IPS-NIHi11 (cell line): ENCODE measurements around the gene EXOC4.
"Not testable (repeated sequence)": the region's sequence is repeated elsewhere in the genome, so short reads cannot be mapped to it uniquely, and the experiment has no call there.

Experiments used
- DNase-seq: peaks from one replicate; pipeline ENCODE4 v3.0.0; 2012; ENCODE audit warnings: mixed read lengths, low spot score

Gene EXOC4

DNA sequence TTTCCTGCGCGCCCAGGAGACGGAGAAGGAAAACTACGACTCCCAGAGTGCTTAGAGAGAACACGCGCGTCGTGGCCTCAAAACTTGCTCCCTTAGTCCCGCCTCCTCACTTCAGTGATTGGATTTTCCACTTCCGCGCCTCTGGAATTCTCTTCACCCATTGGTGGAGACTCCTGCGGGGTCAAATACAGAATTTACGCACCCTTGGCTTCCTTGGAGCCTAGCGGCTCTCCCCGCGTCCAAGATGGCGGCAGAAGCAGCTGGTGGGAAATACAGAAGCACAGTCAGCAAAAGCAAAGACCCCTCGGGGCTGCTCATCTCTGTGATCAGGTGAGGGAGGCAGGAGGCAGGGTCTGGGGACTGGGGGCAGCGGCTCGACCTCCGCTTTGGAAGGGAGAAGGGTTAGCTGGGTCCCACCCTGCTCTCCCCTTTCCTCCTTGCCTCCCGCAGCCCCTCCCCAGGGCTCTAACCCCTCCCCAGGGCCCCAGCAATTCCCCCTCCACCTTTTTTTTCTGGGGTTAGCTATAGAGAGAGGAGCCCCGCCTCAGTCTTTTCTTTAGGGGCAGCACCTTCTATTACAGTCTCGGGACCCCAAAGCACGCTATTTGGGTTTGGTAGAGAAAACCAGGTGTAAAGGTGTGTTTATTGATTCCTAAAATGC lies at the start of gene EXOC4:
Gene EXOC4, plus strand, starts transcription at position 221 of the 661 bp plus-strand sequence.
- peak; percentile 93 for DNase-seq

DNA sequence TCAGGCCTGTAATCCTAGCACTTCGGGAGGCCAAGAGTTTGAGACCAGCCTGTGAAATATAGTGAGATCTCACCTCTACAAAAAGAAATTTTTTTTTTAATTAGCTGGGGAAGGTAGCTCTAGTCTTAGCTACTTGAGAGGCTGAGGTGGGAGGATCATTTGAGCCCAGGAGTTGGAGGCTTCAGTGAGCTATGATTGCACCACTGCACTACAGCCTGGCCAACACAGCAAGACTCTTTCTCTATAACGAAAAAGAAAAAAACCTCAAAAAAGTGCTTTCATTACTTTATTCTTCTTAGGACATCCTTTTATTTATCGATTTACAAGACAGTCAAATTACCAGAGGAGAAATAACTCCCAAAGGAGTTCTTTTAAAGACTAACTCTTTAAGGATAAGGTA lies 49.4 kb upstream of the EXOC4 start:
- DNase-seq, result no peak

DNA sequence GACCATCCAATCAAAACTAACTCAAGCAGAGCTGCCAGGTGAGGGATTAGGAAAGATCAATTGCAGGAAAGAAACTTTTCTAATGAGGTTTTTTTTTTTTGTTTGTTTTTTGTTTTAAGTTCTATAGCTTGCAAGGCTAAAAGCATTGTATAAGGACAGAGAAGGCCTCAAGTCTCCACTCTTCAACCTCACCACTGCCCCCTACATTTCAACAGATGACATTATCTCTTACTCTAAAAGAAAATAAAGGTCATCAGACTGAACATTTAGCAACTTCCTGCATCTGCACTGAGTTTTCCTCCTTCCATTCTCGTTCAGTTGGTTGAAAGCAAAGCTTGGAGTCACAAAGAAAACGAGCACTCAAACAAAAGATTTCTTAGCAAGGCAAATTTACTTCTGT lies 45.2 kb upstream of the EXOC4 start:
- DNase-seq, result no peak

DNA sequence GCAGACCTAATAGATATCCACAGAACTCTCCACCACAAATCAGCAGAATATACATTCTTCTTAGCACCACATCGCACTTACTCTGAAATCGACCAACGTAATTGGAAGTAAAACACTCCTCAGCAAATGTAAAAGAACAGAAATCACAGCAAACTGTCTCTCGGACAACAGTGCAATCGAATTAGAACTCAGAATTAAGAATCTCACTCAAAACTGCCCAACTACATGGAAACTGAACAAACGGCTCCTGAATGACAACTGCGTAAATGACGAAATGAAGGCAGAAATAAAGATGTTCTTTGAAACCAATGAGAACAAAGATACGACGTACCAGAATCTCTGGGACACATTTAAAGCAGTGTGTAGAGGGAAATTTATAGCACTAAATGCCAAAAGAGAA lies 42.1 kb upstream of the EXOC4 start:
- not testable (repeated sequence) for DNase-seq

DNA sequence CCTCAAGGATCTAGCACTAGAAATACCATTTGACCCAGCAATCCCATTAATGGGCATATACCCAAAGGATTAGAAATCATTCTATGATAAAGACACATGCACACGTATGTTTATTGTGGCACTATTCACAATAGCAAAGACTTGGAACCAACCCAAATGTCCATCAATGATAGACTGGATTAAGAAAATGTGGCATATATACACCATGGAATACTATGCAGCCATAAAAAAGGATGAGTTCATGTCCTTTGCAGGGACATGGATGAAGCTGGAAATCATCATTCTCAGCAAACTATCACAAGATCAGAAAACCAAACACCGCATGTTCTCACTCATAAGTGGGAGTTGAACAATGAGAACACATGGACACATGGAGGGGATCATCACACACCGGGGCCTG lies 39.1 kb upstream of the EXOC4 start:
- not testable (repeated sequence) for DNase-seq

DNA sequence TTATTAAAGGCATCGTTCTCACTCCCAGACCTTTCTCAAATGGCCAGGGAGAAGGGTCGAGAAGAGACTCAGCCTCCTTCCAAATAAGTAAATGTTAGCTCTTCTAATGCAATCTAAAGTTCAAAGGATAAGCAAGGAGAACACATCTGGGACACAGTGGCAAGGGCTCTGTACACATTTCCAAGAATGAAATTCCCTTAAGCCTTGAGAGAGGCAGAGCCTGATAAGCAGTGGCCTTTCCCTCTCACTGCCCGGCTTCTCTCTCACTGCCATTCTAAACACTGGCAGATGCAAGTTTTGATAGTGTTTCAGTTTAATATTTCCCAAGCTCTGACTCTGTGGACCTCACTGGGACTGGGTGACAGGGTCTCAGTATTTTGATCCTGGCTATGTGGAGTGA lies 35.1 kb upstream of the EXOC4 start:
- DNase-seq, result no peak

DNA sequence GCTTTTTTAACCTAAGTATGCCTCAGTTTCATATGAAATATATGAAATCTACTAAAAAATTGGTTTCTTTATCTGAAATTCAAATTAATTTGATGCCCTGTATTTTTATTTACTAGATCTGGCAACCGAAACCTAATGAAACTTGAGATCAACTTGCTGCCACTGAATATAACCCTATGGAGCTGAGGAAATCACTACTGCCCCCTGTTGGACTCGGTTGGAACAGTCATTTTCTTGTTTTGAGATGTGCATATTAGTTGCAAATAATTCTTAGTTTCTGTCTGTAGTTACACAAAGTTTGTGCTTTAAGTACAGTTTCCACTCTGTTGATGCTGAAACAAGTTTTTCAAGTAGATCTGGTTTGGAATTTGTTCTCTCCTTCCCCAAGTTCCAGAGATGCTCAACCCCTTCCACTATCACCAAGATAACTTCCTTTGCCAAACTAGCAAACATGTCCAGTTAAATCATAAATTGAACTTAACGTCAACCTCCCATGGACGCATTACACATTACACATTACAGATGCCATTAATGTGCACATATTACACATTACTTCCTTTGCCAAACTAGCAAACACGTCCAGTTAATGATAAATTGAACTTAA lies 22.2 kb upstream of the EXOC4 start:
- peak; percentile 70 for DNase-seq

DNA sequence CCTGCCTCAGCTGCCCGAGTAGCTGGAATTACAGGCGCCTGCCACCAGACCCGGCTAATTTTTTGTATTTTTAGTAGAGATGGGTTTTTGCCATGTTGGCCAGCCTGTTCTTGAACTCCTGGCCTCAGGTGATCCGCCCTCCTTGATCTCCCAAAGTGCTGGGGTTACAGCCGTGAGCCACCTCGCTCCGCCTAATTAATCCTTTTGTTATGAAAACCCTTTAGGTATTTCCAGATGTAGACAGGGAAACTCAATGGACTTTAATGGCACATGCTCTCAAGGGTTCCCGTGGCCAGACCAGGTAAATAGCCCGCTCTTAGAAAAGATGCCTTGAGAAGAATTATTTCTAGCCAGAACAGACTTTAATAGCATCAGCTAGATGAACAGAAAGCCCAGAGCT lies 19.7 kb upstream of the EXOC4 start:
- no peak for DNase-seq

DNA sequence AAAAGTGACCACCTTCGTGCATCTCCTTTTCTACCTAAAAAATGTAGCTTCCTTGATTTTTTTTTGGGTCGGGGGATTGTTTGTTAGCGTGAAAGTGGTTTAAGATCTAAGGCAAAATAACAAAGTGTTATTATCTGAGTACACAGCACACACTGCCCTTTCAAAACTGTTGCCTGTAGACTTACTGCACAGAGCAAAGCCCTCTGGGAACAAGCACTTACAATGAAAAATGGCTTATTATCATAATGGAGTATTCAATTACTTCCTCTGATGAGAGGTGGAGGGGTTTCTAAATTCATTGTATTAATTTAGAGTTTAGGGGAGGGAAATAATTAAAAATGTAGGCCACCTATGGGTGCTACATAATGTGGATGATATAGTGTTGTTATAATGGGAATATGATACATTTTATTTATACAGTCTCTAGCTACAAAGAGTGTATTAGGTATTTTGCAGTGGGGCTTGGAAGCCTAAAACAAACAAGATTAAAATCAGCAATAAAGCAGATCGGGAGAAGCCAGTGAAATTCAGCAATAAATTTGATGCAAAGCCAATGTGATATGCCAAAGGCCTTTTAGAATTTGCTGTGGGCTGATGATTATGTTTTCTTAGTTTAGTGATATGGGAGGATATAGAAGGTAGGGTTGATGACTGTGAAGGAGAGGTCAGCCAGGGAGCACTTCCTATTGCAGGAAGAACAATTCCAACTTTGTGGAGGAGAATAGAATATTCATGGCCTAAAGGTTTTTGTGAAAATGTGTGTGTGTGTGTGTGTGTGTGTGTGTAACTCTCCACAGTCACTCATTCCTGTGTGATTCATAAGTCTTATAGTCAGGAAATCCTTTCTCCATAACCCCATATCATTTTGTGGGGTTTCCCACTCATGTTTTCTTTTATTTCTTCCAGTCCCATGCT lies 17.7 kb upstream of the EXOC4 start:
- no peak for DNase-seq

DNA sequence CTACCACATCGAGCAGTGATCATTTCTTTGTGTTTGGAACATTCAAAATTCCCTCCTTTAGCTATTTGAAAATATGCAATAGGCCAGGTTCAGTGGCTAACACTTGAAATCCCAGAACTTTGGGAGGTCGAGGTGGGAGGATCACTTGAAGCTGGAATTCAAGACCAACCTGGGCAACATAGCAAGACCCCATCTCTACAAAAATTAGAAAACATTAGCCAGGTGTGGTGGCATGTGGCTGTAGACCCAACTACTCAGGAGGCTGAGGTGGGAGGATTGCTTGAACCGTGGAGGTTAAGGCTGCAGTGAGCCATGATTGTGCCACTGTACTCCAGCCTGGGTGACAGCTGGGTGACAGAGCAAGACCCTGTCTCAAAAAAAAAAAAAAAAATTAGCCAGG lies 15.3 kb upstream of the EXOC4 start:
- no peak for DNase-seq

DNA sequence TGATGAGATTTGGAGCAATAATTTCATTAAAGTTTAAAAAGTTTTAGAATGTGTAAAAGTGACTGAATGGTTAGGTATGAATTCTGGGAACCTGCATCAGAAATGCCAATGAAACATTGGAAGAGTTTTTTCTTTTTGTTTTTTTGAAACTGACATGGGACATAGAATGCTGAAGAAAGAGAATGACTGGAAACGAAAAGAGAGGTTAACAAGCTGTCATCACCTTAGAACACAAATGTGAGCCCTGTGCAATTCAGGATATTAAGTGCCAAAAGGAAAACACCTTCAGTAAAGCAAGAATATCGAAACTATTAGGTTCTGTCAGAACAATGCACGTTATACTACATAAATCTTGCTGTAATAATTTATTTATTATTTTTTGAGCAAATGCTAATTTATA lies 12.6 kb upstream of the EXOC4 start:
- DNase-seq, result no peak

DNA sequence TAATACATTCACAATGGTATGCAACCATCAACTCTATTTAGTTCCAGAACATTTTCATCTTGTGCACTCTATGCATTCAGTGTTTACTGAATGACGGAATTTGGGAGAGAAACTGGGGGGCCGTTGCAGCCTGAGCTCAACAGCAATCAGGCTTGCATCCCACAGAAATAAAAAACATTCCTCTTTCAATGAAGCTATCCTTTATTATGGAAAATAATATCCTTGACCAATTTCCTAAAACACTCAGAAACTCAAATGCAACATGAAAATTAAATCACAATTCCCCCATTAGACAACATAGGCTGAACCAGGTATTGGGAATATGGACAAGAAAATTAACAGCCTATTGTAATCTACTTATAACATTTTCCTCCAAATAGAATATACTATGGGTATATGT lies 6.3 kb upstream of the EXOC4 start:
- no peak for DNase-seq

DNA sequence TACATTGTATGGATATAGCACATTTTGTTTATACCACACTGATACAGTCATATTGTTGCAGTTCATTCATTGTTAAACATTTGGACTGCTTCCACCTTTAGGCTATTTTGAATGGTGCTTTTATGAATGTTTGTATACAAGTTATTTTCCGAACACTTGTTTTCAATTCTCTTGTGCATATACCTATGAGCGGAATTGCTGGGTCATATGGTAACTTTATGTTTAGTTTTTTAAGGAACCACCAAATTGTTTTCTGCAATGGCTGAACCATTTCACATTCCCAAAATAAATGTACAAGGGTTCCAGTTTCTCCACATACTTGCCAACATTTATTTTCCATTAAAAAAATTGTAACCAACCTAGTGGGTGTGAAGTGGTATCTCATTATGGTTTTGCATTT lies 4.0 kb upstream of the EXOC4 start:
- no peak for DNase-seq

DNA sequence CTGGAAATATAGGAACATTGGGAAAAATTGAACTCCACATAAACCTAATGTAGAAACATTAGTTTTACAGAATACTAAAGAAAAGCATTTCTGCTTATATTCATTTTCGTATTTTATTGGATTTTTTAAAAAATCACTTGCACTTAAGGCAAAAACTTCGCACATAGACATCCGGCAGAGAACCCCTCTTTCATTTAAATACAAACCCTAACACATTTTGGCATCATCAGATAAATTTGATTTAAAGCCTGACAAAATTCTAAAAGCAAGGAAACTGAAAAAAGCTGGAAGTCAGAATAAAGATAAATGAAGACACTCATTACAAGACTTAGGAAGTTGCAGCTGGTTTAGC lies 396 bp upstream of the EXOC4 start:
- DNase-seq, result no peak

DNA sequence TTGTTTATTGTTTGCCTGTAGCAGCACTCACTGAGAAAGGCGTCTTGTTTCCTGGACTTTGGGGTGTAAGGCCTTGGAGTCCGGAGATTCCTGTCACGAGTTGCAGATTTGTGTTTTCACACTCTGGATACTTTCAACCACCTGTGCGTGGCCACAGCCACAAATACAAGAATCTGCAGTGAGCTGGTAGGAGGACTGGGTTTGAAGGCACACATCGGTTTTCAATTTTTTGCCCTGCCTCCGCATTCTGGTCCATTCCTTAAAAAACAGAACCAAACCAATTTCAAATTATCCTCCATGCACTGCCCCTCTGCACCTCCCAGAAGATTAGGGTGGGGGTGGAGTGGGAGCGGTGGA lies 619 bp downstream of the EXOC4 start:
- no peak for DNase-seq

DNA sequence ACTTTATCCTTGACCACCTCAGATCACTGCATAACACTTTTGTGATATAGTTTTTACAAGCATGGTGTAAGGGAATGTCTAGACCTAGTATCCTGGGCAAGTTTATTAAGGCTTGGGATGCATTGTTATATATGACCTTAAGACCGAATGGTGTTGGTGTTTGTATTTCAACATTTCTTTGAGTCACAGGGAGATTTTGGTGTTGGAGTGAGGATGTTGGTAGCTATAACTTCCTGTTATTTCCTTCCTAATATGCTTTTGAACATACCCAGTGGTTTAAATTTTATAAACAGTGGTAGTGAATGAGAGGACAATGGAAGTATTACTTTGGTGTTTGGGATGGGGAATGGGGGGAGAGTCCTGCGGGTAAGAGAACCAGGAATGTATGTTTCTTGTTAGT lies 2.6 kb downstream of the EXOC4 start:
- DNase-seq, result no peak

DNA sequence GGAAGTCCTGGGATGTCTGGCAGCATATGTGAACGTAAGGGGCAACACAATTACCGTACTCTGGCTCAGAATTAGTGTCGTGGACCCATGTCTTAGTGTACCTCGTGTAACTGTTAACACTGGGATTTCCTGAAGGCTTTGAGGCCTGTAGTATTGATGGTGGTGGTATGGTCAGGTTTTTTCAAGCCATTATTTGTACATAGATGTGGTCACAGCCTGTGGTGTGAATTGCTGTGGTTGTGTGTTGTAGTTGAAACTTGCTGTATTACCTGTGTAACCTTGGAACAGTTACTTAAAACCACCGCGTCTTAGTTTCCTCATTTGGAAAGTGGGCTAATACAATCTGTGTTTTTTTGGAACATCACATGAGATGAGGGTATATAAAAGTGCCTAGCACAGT lies 5.3 kb downstream of the EXOC4 start:
- no peak for DNase-seq

DNA sequence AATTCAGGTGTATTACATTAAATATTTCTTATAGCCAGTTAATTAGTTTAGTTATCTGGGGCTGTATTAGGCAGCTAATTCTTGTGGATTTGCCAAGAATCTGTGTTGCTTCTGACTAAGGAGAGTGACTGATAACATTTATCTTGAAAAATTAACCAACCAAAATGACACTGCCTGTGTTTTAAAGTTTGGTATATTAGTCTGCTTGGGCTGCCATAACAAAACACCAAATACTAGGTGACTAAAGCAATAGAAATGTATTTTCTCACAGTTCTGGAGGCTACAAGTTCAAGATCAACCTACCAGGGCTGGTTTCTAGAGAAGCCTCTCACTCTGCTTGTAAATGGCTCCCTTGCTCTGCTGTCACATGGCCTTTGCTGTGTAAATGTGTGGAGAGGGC lies 12.9 kb downstream of the EXOC4 start:
- DNase-seq, result no peak

DNA sequence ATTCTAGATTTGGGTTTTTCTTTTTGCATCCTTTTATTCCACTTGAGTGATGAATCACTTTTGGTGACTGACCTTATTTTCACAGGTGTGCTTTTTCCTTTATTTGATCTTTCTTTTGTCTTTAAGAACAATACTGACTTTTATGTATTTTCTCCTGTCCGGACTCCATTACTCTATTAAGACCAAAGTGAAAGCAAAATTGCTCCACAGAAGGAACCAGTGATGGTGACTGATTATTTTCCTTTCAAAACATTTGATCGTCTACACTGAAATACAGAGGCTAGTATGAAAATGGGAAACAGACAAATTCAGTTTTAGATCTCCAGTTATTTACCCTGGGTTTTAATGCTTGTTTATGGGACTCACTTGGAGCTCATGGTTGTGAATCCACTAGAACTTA lies 15.5 kb downstream of the EXOC4 start:
- DNase-seq, result no peak

DNA sequence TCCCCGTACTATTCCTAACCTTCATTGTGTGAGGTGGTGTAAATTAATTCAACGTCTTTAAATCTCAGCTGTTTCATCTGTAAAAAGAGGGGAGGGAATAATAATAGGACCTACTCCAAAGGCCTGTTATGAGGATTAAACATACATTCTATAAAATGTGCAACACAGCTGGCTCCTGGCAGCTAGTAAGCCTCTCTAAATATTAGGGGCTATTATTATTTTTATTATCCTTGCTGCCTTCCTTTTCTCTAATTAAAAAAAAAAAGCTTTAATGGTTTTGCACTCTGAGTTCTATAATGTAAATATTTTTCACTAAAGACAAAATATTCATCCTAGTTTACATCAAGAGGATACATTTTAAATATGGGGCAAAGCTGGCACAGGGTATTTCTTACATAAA lies 19.5 kb downstream of the EXOC4 start:
- DNase-seq, result no peak

DNA sequence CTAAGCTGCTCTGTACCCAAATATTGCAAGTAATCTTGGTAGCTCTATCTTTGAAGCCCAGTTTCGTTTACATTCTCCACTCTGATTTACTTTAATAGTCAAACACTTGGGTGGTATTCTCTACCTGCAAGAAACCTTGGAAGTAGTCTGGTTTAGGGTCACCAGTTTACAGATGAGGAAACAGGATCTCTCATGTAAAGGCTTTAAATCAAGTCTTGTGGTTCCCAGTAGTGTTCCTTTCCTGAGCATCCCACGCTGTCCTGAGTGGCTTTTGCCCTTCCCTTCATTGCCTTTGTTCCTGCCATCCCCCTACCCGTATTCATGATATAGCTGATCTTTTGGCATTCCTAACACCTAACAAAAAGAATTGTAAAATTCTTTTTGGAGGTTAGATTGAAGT lies 20.3 kb downstream of the EXOC4 start:
- DNase-seq, result no peak

DNA sequence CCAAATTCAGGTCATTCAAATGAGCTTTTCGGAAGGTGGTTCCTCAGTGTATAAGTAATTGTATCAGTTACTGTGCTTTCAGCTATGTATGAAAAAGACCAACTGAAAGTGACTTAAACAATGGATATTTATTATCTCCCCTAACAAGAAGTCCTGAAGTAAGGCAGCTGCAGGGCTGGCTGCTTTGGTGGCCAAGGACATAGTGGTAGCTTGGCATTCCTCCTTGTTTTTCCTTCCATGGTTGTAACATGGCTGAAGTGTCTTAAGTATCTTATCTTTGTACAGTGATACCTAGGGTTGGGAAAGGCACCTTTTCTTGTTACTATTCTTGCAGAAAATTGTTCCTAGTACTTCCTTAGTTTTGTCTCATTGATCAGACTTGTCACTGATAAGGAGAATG lies 21.4 kb downstream of the EXOC4 start:
- no peak for DNase-seq

DNA sequence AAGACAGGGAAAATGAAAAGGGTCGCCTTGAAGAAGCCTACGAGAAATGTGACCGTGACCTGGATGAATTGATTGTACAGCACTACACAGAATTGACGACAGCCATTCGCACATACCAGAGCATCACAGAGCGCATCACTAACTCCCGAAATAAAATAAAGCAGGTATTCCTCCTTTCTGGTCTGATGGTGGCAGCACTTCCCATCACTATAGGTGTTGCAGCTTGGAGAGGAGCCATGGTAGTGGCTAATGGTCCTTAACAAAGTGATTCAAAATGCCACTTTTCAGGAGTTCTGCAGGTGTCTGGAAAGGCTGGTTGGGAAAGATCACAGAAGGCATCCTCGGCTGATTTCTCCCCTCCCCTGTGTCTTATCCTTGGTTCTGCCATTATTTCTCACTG lies 22.1 kb downstream of the EXOC4 start:
- DNase-seq, result peak; percentile 20
